Stomach smooth muscle (tissue), 2 donors: Measurements from ENCODE around the gene AMIGO1.

Experiments used
- H3K27ac ChIP-seq: one replicate; pipeline ENCODE4 v1.7.0; 2013; ENCODE audit warnings: mild to moderate bottlenecking, low read length, inconsistent platforms
- H3K27me3 ChIP-seq, 2 donors: one replicate each; pipeline ENCODE4 v1.7.0; 2013; ENCODE audit warnings: low read length in 2 of 2; ENCODE audit not compliant: insufficient read depth in 2 of 2, control insufficient read depth in 1 of 2
- H3K36me3 ChIP-seq, 2 donors: one replicate each; pipeline ENCODE4 v1.7.0; 2013; ENCODE audit warnings: low read length in 2 of 2; ENCODE audit not compliant: control insufficient read depth in 2 of 2, insufficient read depth in 2 of 2
- H3K4me1 ChIP-seq: one replicate; pipeline ENCODE4 v1.7.0; 2013; ENCODE audit warnings: low read length; ENCODE audit not compliant: control insufficient read depth, insufficient read depth
- H3K4me3 ChIP-seq, 2 donors: one replicate each; pipeline ENCODE4 v1.7.0; 2013; ENCODE audit warnings: low read length in 2 of 2
- H3K9ac ChIP-seq, 2 donors: one replicate each; pipeline ENCODE4 v1.7.0; 2013; ENCODE audit warnings: low read length in 2 of 2, mild to moderate bottlenecking in 1 of 2
- H3K9me3 ChIP-seq, 2 donors: one replicate each; pipeline ENCODE4 v1.7.0; 2013; ENCODE audit warnings: low read length in 2 of 2; ENCODE audit not compliant: control insufficient read depth in 2 of 2
- donor health status: healthy.
- donor health status: Pancreatic carcinoma.

AMIGO1 gene, protein sequence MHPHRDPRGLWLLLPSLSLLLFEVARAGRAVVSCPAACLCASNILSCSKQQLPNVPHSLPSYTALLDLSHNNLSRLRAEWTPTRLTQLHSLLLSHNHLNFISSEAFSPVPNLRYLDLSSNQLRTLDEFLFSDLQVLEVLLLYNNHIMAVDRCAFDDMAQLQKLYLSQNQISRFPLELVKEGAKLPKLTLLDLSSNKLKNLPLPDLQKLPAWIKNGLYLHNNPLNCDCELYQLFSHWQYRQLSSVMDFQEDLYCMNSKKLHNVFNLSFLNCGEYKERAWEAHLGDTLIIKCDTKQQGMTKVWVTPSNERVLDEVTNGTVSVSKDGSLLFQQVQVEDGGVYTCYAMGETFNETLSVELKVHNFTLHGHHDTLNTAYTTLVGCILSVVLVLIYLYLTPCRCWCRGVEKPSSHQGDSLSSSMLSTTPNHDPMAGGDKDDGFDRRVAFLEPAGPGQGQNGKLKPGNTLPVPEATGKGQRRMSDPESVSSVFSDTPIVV

DNA sequence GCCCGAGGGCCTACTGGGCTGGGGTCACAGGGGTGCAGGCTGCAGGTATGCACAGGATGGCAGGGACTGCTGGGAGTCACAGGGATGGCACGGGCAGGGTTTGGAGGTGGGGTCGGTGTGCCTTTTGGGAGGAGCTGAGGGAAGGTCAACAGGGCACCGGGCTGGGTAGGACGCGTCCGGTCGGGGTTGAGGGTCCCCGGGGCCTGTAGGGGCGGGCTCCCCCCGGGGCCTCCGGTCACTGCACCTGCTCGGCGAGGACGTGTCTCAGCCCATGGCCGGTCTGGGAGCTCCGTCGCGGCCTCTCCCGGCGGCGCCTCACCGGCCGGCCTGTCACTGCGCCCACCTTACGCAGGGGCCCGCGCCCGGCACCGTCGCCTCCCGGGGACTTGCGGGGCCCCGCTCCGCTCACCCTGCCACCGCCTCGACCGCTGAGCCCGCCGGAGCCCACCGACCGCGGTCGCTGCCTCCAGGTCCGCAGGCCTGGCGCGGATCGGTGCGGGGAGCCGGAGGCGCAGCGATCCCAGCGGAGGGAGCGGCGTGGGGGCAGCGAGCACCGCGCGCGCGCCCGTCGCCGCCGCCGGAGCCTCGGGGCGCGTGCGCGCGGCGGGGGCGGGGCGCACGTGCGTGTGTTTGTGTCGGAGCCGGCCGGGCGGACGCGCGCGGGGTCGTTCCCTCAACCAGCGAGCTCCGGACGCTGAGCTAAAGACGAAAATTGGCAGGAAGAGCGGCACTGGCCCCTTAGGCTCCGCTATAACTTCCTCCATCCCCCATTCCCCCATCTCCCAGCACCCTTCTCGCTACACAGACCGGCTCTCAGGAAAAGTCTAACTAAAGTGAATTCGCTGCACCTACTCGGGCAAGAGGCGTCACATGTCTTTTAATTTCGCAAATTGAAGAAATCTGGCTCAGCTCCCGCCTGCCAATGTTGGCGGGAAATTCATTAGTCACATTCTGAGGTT, at the start of gene AMIGO1:
Gene AMIGO1, minus strand, starts transcription at position 552 of the 959 bp plus-strand sequence. CDS start 815 bp downstream, outside the sequence.
- H3K4me1 ChIP-seq: peaks cover 32% of the 10 kb centered on the region
- peak within 1 kb of the TSS; percentile 88 to 91 for H3K4me3 ChIP-seq
- peak within 1 kb of the TSS; percentile 74 to 81 for H3K9ac ChIP-seq
- peak within 1 kb of the TSS; percentile 11 for H3K27ac ChIP-seq
- no peaks in the 10 kb centered on the region for H3K27me3 ChIP-seq
- H3K9me3 ChIP-seq: no peaks in the 10 kb centered on the region
- peaks cover 7 to 9% of the 10 kb centered on the region in 2 donors for H3K36me3 ChIP-seq

DNA sequence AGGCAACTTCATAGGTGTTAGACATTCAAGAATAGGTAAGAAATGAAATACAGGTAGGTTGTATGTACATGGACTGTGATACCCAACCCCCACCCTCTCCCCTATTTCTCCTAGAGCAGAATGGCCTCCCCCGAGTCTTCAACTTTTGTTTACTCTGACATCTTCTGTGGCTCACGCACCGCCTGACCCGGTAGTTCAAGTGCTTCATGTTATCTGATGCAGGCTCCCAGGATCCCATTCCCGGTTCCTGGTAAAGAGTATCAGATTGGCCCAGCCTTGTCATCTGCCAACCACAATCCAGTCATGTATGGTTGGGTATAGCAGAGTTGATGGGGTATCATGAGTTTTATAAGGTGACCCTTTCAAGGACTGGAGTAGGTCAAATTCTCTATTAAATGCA, 48.0 kb upstream of the AMIGO1 start:
- Histone ChIP-seq H3K4me3 (no peak overlapping the region), H3K27ac (no peak overlapping the region), H3K36me3 (no peaks in the 10 kb centered on the region), H3K9me3 (no peaks in the 10 kb centered on the region), H3K27me3 (no peaks in the 10 kb centered on the region), H3K4me1 (peaks cover 3% of the 10 kb centered on the region), H3K9ac (no peak overlapping the region)

DNA sequence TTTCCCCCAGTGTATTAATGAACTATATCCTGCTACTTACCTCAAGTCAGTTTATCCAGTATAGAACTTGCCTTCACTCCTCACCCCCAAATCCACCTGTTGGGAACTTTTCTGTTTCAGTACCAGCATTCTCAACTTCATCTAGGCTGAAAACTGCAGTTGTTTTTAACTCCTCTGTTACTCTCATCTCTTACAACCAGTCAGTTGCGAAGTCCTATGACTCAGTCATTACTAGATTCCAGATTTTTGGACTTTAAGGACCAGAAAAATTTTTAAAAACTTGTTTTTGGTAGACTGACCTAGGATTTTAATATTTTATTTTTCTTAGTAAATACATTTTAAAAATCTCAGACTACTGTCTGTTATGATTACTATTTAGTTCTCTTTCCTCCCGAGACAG, 47.0 kb upstream of the AMIGO1 start:
- Histone ChIP-seq H3K9ac (no peak overlapping the region), H3K4me3 (no peak overlapping the region), H3K27me3 (no peaks in the 10 kb centered on the region), H3K9me3 (no peaks in the 10 kb centered on the region), H3K27ac (no peak overlapping the region), H3K4me1 (peaks cover 3% of the 10 kb centered on the region), H3K36me3 (no peaks in the 10 kb centered on the region)

DNA sequence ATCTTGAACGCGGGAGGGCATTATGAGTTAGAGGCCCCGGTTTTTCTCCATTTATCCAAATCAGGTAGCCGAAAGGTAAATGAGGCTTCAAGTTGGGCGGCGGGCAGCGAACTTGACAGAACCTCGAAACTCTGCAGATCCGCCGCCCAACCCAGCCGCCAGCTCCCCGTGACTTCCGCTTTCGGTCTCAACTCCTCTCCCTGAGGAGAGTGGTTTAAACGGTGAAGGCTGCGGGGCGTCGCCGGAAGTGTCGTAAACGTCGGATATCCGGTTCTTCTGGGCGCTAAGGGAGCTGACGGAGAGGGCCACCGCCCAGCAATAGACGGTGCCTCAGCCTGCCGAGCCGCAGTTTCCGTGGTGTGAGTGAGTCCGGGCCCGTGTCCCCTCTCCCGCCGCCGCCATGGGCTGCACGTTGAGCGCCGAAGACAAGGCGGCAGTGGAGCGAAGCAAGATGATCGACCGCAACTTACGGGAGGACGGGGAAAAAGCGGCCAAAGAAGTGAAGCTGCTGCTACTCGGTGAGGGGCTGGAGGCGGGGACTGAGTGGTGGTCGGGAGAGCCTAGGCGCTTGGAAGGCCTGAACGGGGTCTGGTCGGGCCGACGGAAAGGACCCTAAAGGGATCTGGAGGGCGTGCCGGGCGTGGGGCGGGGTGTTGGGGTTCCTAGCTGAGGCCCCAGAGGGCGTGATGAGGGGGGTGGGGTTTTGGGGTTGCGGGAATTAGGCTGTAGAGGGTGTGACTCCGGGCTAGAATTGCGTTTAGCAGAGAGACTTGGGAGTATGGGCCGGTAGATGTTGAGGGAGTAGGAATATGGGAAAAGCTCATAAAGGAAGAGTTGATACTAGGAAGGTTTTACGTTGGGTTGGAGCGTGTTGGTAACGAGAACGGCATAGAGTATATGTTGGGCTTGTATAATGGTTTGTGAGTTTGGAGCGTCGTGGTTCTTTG, 39.1 kb upstream of the AMIGO1 start, which contains the start of gene GNAI3:
Gene GNAI3, plus strand, starts transcription at position 295 of the 947 bp plus-strand sequence. Its CDS starts 106 bp downstream, at position 401.
- Histone ChIP-seq H3K27me3 (no peaks in the 10 kb centered on the region), H3K9me3 (no peaks in the 10 kb centered on the region), H3K36me3 (no peaks in the 10 kb centered on the region), H3K27ac (peak within 1 kb of the TSS; percentile 95), H3K9ac (peak within 1 kb of the TSS; percentile 85 to 94), H3K4me1 (peaks cover 10% of the 10 kb centered on the region), H3K4me3 (peak within 1 kb of the TSS; percentile 79 to 97)

DNA sequence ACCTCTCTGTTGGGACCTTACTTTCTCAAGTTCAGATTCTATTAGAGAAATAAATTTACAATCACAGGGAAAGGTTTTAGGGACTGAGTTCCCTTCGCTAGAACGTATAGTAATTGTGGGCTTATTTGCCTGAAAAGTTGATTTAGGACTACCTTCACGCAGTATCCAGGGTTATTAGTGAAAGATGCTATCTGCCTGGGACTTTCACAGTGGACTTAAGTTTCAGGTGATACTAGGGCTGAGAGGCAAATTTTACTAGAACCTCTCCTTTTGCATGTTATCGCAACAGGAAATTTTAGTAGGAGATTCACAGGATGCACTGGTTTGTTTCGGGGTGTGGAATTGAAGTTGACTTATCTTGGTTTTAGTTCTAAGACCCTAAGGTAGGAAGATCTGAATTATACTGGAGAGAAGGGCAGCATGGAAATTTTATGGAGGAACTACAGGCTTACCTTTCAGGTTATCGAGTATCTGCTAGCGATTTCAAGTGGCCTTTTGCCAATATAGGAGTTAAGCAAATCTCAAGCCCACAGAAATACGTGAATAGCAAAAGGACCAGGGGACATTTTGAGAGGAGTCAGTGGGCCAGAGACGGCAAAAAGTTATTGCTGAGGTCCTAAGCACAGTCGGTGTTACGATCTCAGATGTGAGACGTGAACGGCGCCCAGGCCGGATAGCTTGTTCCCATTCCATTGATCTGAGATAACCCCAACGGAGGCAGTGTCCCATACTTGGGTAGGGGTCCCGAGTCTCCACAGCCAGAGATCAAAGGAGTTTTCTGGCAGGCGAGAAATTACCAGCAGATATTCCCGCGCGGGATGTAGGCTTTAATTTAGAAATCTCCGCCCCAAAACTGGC, 38.2 kb upstream of the AMIGO1 start:
- Histone ChIP-seq H3K9me3 (no peaks in the 10 kb centered on the region), H3K4me1 (peaks cover 10% of the 10 kb centered on the region), H3K27me3 (no peaks in the 10 kb centered on the region), H3K4me3 (peak overlapping the region; percentile 79 to 97), H3K9ac (peak overlapping the region; percentile 85 to 94), H3K36me3 (no peaks in the 10 kb centered on the region), H3K27ac (peak overlapping the region; percentile 95)

DNA sequence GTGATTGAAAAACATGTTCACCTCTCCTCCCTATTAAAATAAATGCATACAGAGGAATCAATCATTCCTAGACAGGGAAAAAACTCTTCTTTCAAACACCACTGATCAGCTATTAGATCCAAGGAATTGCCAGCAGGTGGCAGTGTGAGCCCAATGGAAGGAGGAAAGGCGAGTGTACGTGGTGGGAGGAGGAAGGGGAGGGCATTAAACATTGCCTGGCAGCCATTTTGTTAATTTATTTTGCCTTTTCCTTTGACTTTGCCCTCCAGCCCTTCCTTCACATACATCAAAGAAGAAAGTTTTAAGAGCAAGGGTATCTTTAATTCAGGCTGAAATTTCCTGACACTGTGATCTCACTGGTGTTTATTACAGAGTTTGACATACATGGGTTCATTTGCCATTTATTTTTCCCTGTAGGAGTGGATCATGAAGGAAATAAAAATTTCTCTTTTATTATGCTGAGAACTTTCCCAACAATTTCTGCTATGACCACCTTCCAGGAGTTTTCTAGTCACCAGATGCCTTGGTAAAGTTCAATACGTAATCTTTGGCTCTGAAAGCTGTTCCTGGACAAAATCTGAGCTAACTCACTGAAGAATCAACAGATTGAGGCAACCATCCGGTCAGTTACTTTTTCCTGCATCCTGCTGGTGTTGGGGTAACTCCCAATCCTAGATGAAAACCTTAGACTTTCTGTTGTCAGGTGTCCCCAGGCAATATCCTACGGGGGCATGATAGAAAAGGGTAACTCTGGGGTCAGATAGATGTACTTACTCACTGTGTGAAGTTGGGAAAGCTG, 37.0 kb upstream of the AMIGO1 start:
- peak overlapping the region; percentile 0 to 85 for H3K9ac ChIP-seq
- H3K27me3 ChIP-seq: no peaks in the 10 kb centered on the region
- H3K36me3 ChIP-seq: no peaks in the 10 kb centered on the region
- no peaks in the 10 kb centered on the region for H3K9me3 ChIP-seq
- peak overlapping the region; percentile 79 to 97 for H3K4me3 ChIP-seq
- H3K4me1 ChIP-seq: peaks cover 10% of the 10 kb centered on the region
- peak overlapping the region; percentile 66 for H3K27ac ChIP-seq

DNA sequence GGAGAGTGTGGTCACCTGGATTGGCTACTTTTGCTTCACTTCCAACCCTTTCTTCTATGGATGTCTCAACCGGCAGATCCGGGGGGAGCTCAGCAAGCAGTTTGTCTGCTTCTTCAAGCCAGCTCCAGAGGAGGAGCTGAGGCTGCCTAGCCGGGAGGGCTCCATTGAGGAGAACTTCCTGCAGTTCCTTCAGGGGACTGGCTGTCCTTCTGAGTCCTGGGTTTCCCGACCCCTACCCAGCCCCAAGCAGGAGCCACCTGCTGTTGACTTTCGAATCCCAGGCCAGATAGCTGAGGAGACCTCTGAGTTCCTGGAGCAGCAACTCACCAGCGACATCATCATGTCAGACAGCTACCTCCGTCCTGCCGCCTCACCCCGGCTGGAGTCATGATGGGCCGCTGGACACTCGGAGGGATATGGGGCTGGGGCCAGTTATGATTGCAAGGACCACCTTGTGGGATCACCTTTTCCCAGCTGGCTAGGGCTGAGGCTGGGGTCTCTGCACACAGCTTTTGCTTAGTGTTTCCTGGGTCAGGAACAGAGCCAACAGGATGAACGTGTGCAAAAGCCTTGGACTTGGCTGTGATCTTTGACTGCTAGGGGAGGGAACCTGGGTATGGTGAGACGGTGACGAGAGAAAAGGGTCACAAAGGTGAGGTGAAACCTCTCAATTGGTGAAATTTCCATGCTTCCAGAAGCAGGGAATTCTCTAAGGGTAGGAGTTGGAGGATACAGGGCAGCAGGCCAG, 34.6 kb upstream of the AMIGO1 start:
- H3K36me3 ChIP-seq: no peaks in the 10 kb centered on the region
- H3K27ac ChIP-seq: no peak overlapping the region
- no peak overlapping the region for H3K4me3 ChIP-seq
- no peaks in the 10 kb centered on the region for H3K27me3 ChIP-seq
- no peak overlapping the region for H3K9ac ChIP-seq
- H3K4me1 ChIP-seq: peaks cover 10% of the 10 kb centered on the region
- H3K9me3 ChIP-seq: no peaks in the 10 kb centered on the region

DNA sequence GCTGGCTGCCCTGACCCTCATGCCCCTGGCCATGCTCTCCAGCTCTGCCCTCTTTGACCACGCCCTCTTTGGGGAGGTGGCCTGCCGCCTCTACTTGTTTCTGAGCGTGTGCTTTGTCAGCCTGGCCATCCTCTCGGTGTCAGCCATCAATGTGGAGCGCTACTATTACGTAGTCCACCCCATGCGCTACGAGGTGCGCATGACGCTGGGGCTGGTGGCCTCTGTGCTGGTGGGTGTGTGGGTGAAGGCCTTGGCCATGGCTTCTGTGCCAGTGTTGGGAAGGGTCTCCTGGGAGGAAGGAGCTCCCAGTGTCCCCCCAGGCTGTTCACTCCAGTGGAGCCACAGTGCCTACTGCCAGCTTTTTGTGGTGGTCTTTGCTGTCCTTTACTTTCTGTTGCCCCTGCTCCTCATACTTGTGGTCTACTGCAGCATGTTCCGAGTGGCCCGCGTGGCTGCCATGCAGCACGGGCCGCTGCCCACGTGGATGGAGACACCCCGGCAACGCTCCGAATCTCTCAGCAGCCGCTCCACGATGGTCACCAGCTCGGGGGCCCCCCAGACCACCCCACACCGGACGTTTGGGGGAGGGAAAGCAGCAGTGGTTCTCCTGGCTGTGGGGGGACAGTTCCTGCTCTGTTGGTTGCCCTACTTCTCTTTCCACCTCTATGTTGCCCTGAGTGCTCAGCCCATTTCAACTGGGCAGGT, 33.9 kb upstream of the AMIGO1 start:
- Histone ChIP-seq H3K9me3 (no peaks in the 10 kb centered on the region), H3K27ac (no peak overlapping the region), H3K4me3 (no peak overlapping the region), H3K36me3 (no peaks in the 10 kb centered on the region), H3K27me3 (no peaks in the 10 kb centered on the region), H3K9ac (no peak overlapping the region), H3K4me1 (peaks cover 10% of the 10 kb centered on the region)
